Liver (tissue), 3 donors: ENCODE measurements around the gene KRTAP10-6.
"Not testable (repeated sequence)": the region's sequence is repeated elsewhere in the genome, so short reads cannot be mapped to it uniquely, and the experiment has no call there.

Source experiments
- ATF3 ChIP-seq: IDR thresholded peaks from 2 replicates; pipeline ENCODE4 v1.6.1; 2016; ENCODE audit warnings: antibody characterized with exemption
- CTCF ChIP-seq: fragments of 150-350 bp; IDR thresholded peaks from 2 replicates; pipeline ENCODE4 v1.5.1; 2017; ENCODE audit warnings: improper control_type of control experiment, low read depth, low read length; ENCODE audit not compliant: missing input control
- FOXA2 ChIP-seq: IDR thresholded peaks from 2 replicates; pipeline ENCODE4 v1.6.1; 2016; ENCODE audit warnings: antibody characterized with exemption
- GABPA ChIP-seq, 2 donors: IDR thresholded peaks in 1 of 2; conservative IDR thresholded peaks in 1 of 2; 2 replicates each; pipeline ENCODE4 v1.6.1; 2016; ENCODE audit warnings: antibody characterized with exemption in 2 of 2, mild to moderate bottlenecking in 1 of 2, moderate library complexity in 1 of 2
- JUND ChIP-seq, 2 donors: IDR thresholded peaks; 2 replicates each; pipeline ENCODE4 v1.6.1; 2016; ENCODE audit warnings: antibody characterized with exemption in 2 of 2
- NR2F2 ChIP-seq: IDR thresholded peaks from 2 replicates; pipeline ENCODE4 v1.6.1; 2016; ENCODE audit warnings: antibody characterized with exemption
- RAD21 ChIP-seq, 2 donors: IDR thresholded peaks; 2 replicates each; pipeline ENCODE4 v1.6.1; 2016; ENCODE audit warnings: antibody characterized with exemption in 2 of 2, mild to moderate bottlenecking in 2 of 2
- REST ChIP-seq: IDR thresholded peaks from 2 replicates; pipeline ENCODE4 v1.6.1; 2016; ENCODE audit warnings: antibody characterized with exemption, mild to moderate bottlenecking
- SP1 ChIP-seq: IDR thresholded peaks from 2 replicates; pipeline ENCODE4 v1.6.1; 2018; ENCODE audit warnings: antibody characterized with exemption, mild to moderate bottlenecking
- TAF1 ChIP-seq: conservative IDR thresholded peaks from 2 replicates; pipeline ENCODE4 v1.6.1; 2016; ENCODE audit warnings: antibody characterized with exemption, mild to moderate bottlenecking
- YY1 ChIP-seq: IDR thresholded peaks from 2 replicates; pipeline ENCODE4 v1.6.1; 2016; ENCODE audit warnings: antibody characterized with exemption, mild to moderate bottlenecking
- ZBTB33 ChIP-seq: IDR thresholded peaks from 2 replicates; pipeline ENCODE4 v1.6.1; 2016; ENCODE audit warnings: antibody characterized with exemption
- donor health status: healthy.
- donor health status: healthy.

- TF ChIP-seq ZBTB33; NR2F2; GABPA (IDR thresholded peaks at IDR 0.05 in 1 of 2, conservative IDR thresholded peaks at IDR 0.05 in 1 of 2); FOXA2; REST; JUND (IDR thresholded peaks at IDR 0.05); CTCF; SP1; RAD21 (IDR thresholded peaks at IDR 0.05); YY1; TAF1; ATF3: not testable (repeated sequence)
Measured at GRCh38 chr21:44600118-44600978, 8.0 kb upstream of the KRTAP10-6 start, which contains the start of gene KRTAP10-7.
